MM.1S (cell line): Measurements from ENCODE around the gene CABP4.
A peak's percentile ranks its signal among the peaks of the same experiment; 100 is the strongest.

Experiments used
- DNase-seq: peaks from one replicate; pipeline ENCODE4 v3.0.0-alpha.2; 2015
- H2AFZ ChIP-seq: fragments of 300-600 bp; sonication (generic); 2 replicates; pipeline ENCODE4 v1.6.0; 2016; ENCODE audit warnings: antibody characterized with exemption, low read length
- H3F3A ChIP-seq: fragments of 300-600 bp; sonication (generic); 2 replicates; pipeline ENCODE4 v1.6.1; 2016; ENCODE audit warnings: mild to moderate bottlenecking, antibody characterized with exemption, low read length, moderate library complexity, mixed read lengths; ENCODE audit not compliant: insufficient read depth
- H3K27ac ChIP-seq: fragments of 300-600 bp; sonication (generic); 2 replicates; pipeline ENCODE4 v1.5.1; 2016; ENCODE audit warnings: mild to moderate bottlenecking, low read length
- H3K27me3 ChIP-seq: fragments of 300-600 bp; sonication (generic); replicated peaks from 2 replicates; pipeline ENCODE4 v1.6.0; 2016; ENCODE audit warnings: low read length; ENCODE audit not compliant: insufficient read depth
- H3K36me3 ChIP-seq: fragments of 300-600 bp; sonication (generic); replicated peaks from 2 replicates; pipeline ENCODE4 v1.6.1; 2016; ENCODE audit warnings: mild to moderate bottlenecking, low read length, mixed read lengths; ENCODE audit not compliant: insufficient read depth
- H3K4me1 ChIP-seq: fragments of 300-600 bp; sonication (generic); 2 replicates; pipeline ENCODE4 v1.6.1; 2016; ENCODE audit warnings: low read length, mixed read lengths
- H3K4me2 ChIP-seq: fragments of 300-600 bp; sonication (generic); 2 replicates; pipeline ENCODE4 v1.6.0; 2016; ENCODE audit warnings: low read depth, low read length
- H3K4me3 ChIP-seq: fragments of 300-600 bp; sonication (generic); 2 replicates; pipeline ENCODE4 v1.5.1; 2016; ENCODE audit warnings: low read length, mixed read lengths
- H3K79me2 ChIP-seq: fragments of 300-600 bp; sonication (generic); 2 replicates; pipeline ENCODE4 v1.6.1; 2016; ENCODE audit warnings: mixed run types, low read length, mixed read lengths
- H3K9ac ChIP-seq: fragments of 300-600 bp; sonication (generic); 2 replicates; pipeline ENCODE4 v1.6.1; 2016; ENCODE audit warnings: low read length, mixed read lengths
- H3K9me2 ChIP-seq: fragments of 300-600 bp; sonication (generic); replicated peaks from 2 replicates; pipeline ENCODE4 v1.6.1; 2016; ENCODE audit warnings: mild to moderate bottlenecking, low read length, mixed read lengths; ENCODE audit not compliant: insufficient read depth
- H3K9me3 ChIP-seq: fragments of 300-600 bp; sonication (generic); replicated peaks from 2 replicates; pipeline ENCODE4 v1.6.1; 2016; ENCODE audit warnings: mild to moderate bottlenecking, low read length, mixed read lengths; ENCODE audit not compliant: insufficient read depth
- H4K20me1 ChIP-seq: fragments of 300-600 bp; sonication (generic); 2 replicates; pipeline ENCODE4 v1.6.1; 2016; ENCODE audit warnings: mild to moderate bottlenecking, low read length, moderate library complexity, mixed read lengths; ENCODE audit not compliant: insufficient read depth
- CTCF ChIP-seq: fragments of 300-600 bp; sonication (generic); IDR thresholded peaks from 2 replicates; pipeline ENCODE4 v1.5.1; 2016; ENCODE audit warnings: antibody characterized with exemption, low read length, mixed read lengths
- EZH2 ChIP-seq: fragments of 300-600 bp; sonication (generic); optimal IDR thresholded peaks from 2 replicates; pipeline ENCODE3; 2017; ENCODE audit warnings: low read depth, mild to moderate bottlenecking, antibody characterized with exemption, low read length, mixed read lengths
- EZH2phosphoT487 ChIP-seq: fragments of 300-600 bp; sonication (generic); IDR thresholded peaks from 2 replicates; pipeline ENCODE4 v1.6.1; 2018; ENCODE audit warnings: antibody characterized with exemption, low read length

Gene CABP4

GRCh38 chr11:67406969-67407687, 48.0 kb upstream of the CABP4 start:
- Histone ChIP-seq H3K4me1 (peaks cover 25% of the 10 kb centered on the region), H2AFZ (no peak overlapping the region), H3F3A (no peaks in the 10 kb centered on the region; the same call in 1 of the 2 replicates), H3K4me2 (no peak overlapping the region), H3K4me3 (no peak overlapping the region), H3K36me3 (no peaks in the 10 kb centered on the region), H3K9me3 (no peaks in the 10 kb centered on the region), H3K79me2 (no peaks in the 10 kb centered on the region), H4K20me1 (no peaks in the 10 kb centered on the region), H3K27me3 (no peaks in the 10 kb centered on the region), H3K9me2 (no peaks in the 10 kb centered on the region), H3K27ac (no peak overlapping the region), H3K9ac (no peak overlapping the region)
- no peak for DNase-seq
- TF ChIP-seq EZH2 (no peak), EZH2phosphoT487 (no peak), CTCF (no peak)

- Histone ChIP-seq H3F3A (no peaks in the 10 kb centered on the region; the same call in 1 of the 2 replicates), H3K9me3 (no peaks in the 10 kb centered on the region), H3K4me1 (peaks cover 19% of the 10 kb centered on the region), H4K20me1 (no peaks in the 10 kb centered on the region), H3K4me3 (no peak overlapping the region), H3K27me3 (no peaks in the 10 kb centered on the region), H2AFZ (no peak overlapping the region), H3K4me2 (no peak overlapping the region), H3K9me2 (no peaks in the 10 kb centered on the region), H3K9ac (no peak overlapping the region), H3K36me3 (no peaks in the 10 kb centered on the region), H3K27ac (no peak overlapping the region), H3K79me2 (no peaks in the 10 kb centered on the region)
- no peak for DNase-seq
- TF ChIP-seq CTCF, result no peak
- TF ChIP-seq EZH2phosphoT487, result no peak
- TF ChIP-seq EZH2, result no peak
Measured at GRCh38 chr11:67407688-67408163, 47.4 kb upstream of the CABP4 start.

GRCh38 chr11:67408437-67409200, 46.5 kb upstream of the CABP4 start:
- no peaks in the 10 kb centered on the region for H4K20me1 ChIP-seq
- H3K4me2 ChIP-seq, result peak overlapping the region; percentile 74; the same call in 1 of the 2 replicates
- H3K36me3 ChIP-seq, result no peaks in the 10 kb centered on the region
- H3F3A ChIP-seq, result no peaks in the 10 kb centered on the region; the same call in 1 of the 2 replicates
- H3K4me3 ChIP-seq, result no peak overlapping the region
- TF ChIP-seq EZH2 (no peak), CTCF (no peak), EZH2phosphoT487 (no peak)
- H3K79me2 ChIP-seq, result no peaks in the 10 kb centered on the region
- H3K27ac ChIP-seq, result peak overlapping the region; percentile 71
- peak overlapping the region; percentile 69 for H2AFZ ChIP-seq
- H3K9me3 ChIP-seq, result no peaks in the 10 kb centered on the region
- no peak for DNase-seq
- H3K4me1 ChIP-seq, result peaks cover 19% of the 10 kb centered on the region
- H3K27me3 ChIP-seq, result no peaks in the 10 kb centered on the region
- H3K9me2 ChIP-seq, result no peaks in the 10 kb centered on the region
- peak overlapping the region; percentile 77 for H3K9ac ChIP-seq
